ENCODE results near the gene HMGN2. TPM values are rescaled to one million over a fixed set of nuclear protein-coding genes. Genes with fewer than 3 reads are reported as not detected.

The HMGN2 gene
- total RNA-seq, 2 donors from 2014 or later: 671 to 773 TPM

- H3K9ac ChIP-seq (ENCODE audit: extremely low read depth, low read length, poor library complexity, severe bottlenecking): no peak overlapping the region
- no peaks in the 10 kb centered on the region for H3K9me3 Mint-ChIP-seq
- no peak overlapping the region for H3K27ac ChIP-seq (ENCODE audit: low read depth, low read length)
- WGBS, 2 experiments (ENCODE audit: insufficient coverage in 1 of 2, insufficient read length in 1 of 2): 95 to 100% methylated on average over 1 to 5 of the region's 5 CpGs
- H3K4me1 ChIP-seq (ENCODE audit: control insufficient read depth, insufficient read depth, low read length): no peaks in the 10 kb centered on the region
- H3K4me1 Mint-ChIP-seq: peaks cover 7% of the 10 kb centered on the region
- H3K36me3 ChIP-seq (ENCODE audit: control insufficient read depth, insufficient read depth, low read length): no peaks in the 10 kb centered on the region
- peaks cover 4% of the 10 kb centered on the region for H3K27me3 ChIP-seq (ENCODE audit: control insufficient read depth, insufficient read depth, low read length, poor library complexity, severe bottlenecking)
- peaks cover 15% of the 10 kb centered on the region for H3K27me3 Mint-ChIP-seq (ENCODE audit: insufficient read depth)
- H3K4me3 ChIP-seq (ENCODE audit: low read length): no peak overlapping the region
- H3K4me3 Mint-ChIP-seq: no peak overlapping the region
- H3K36me3 Mint-ChIP-seq (ENCODE audit: low read depth): no peaks in the 10 kb centered on the region
- DNase-seq: no peak
- H3K9me3 ChIP-seq (ENCODE audit: control insufficient read depth, low read length): no peaks in the 10 kb centered on the region
- no peak overlapping the region for H3K27ac Mint-ChIP-seq
- TF ChIP-seq CTCF (conservative IDR thresholded peaks at IDR 0.05): no peak
These were observed 48.1 kb downstream of the HMGN2 start for GRCh38 chr1:26520339-26520738.

DNA sequence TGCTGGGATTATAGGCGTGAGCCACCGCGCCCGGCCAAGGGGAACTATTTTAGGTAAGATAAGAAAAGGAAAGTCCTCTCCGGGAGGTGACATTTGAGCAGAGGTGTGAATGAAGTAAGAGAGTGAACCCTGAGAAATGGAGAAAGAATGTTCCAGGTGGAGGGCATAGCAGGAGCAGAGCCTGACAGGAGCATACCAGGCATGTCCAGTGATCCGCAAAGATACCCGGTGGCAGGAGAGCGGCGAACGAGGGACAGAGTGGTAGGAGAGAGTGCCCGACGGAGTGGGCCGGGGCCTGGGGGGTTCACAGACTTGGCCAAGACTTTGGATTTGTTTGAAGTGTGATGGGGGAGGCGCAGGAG, 49.4 kb downstream of the HMGN2 start:
- no peak overlapping the region for H3K9ac ChIP-seq (ENCODE audit: extremely low read depth, low read length, poor library complexity, severe bottlenecking)
- Mint-ChIP-seq H3K36me3 (ENCODE audit: low read depth) (no peaks in the 10 kb centered on the region), H3K4me1 (peaks cover 7% of the 10 kb centered on the region), H3K27me3 (ENCODE audit: insufficient read depth) (peaks cover 15% of the 10 kb centered on the region), H3K9me3 (no peaks in the 10 kb centered on the region), H3K4me3 (no peak overlapping the region), H3K27ac (no peak overlapping the region)
- DNase-seq: no peak
- H3K27me3 ChIP-seq (ENCODE audit: control insufficient read depth, insufficient read depth, low read length, poor library complexity, severe bottlenecking): peaks cover 4% of the 10 kb centered on the region
- TF ChIP-seq CTCF (conservative IDR thresholded peaks at IDR 0.05): no peak
- H3K9me3 ChIP-seq (ENCODE audit: control insufficient read depth, low read length): no peaks in the 10 kb centered on the region
- H3K4me1 ChIP-seq (ENCODE audit: control insufficient read depth, insufficient read depth, low read length): no peaks in the 10 kb centered on the region
- H3K27ac ChIP-seq (ENCODE audit: low read depth, low read length): no peak overlapping the region
- no peaks in the 10 kb centered on the region for H3K36me3 ChIP-seq (ENCODE audit: control insufficient read depth, insufficient read depth, low read length)
- 80 to 85% methylated on average over 10 to 13 of the region's 14 CpGs for WGBS, 2 experiments (ENCODE audit: insufficient coverage in 1 of 2, insufficient read length in 1 of 2)
- H3K4me3 ChIP-seq (ENCODE audit: low read length): no peak overlapping the region

GRCh38 chr1:26522073-26522472, 49.8 kb downstream of the HMGN2 start:
- peaks cover 15% of the 10 kb centered on the region for H3K27me3 Mint-ChIP-seq (ENCODE audit: insufficient read depth)
- H3K36me3 ChIP-seq (ENCODE audit: control insufficient read depth, insufficient read depth, low read length): no peaks in the 10 kb centered on the region

More at GRCh38 chr1:26522073-26522472, 49.8 kb downstream of the HMGN2 start:
- TF ChIP-seq CTCF (conservative IDR thresholded peaks at IDR 0.05): no peak
- Mint-ChIP-seq H3K27ac (no peak overlapping the region), H3K4me1 (peaks cover 7% of the 10 kb centered on the region), H3K36me3 (ENCODE audit: low read depth) (no peaks in the 10 kb centered on the region), H3K4me3 (no peak overlapping the region), H3K9me3 (no peaks in the 10 kb centered on the region)
- H3K4me3 ChIP-seq (ENCODE audit: low read length): no peak overlapping the region
- no peak overlapping the region for H3K27ac ChIP-seq (ENCODE audit: low read depth, low read length)
- no peaks in the 10 kb centered on the region for H3K9me3 ChIP-seq (ENCODE audit: control insufficient read depth, low read length)
- no peaks in the 10 kb centered on the region for H3K4me1 ChIP-seq (ENCODE audit: control insufficient read depth, insufficient read depth, low read length)
- H3K9ac ChIP-seq (ENCODE audit: extremely low read depth, low read length, poor library complexity, severe bottlenecking): no peak overlapping the region
- DNase-seq: no peak
- peaks cover 4% of the 10 kb centered on the region for H3K27me3 ChIP-seq (ENCODE audit: control insufficient read depth, insufficient read depth, low read length, poor library complexity, severe bottlenecking)
